Activated CD8-positive, alpha-beta memory T cell treated with anti-CD3 and anti-CD28 coated beads for 1 hour (primary cell): ENCODE measurements around the gene SLC6A7.

Experiments
- DNase-seq, 2 donors: peaks; one replicate each; pipeline ENCODE4 v3.0.0-alpha.2; 2020; ENCODE audit warnings: low read depth in 1 of 2; ENCODE audit errors: extremely low read depth in 1 of 2

SLC6A7 gene

GRCh38 chr5:150189728-150190502 lies at the start of gene SLC6A7:
Gene SLC6A7, plus strand, starts transcription at chr5:150190062. Its CDS starts 266 bp downstream, at chr5:150190328.
- no peak for DNase-seq

- DNase-seq = no peak
These were observed 49.0 kb upstream of the SLC6A7 start for GRCh38 chr5:150140830-150141229.

- DNase-seq = no peak
These were observed 48.2 kb upstream of the SLC6A7 start for GRCh38 chr5:150141544-150142184.

GRCh38 chr5:150142185-150142958 lies 47.5 kb upstream of the SLC6A7 start:
- no peak for DNase-seq

GRCh38 chr5:150142959-150143349 lies 46.9 kb upstream of the SLC6A7 start:
- DNase-seq = no peak

- no peak for DNase-seq
These were observed 46.3 kb upstream of the SLC6A7 start for GRCh38 chr5:150143350-150144245.

- no peak for DNase-seq
These were observed 45.5 kb upstream of the SLC6A7 start for GRCh38 chr5:150144246-150144801.

- no peak for DNase-seq
These were observed 45.0 kb upstream of the SLC6A7 start for GRCh38 chr5:150144879-150145278.

GRCh38 chr5:150146235-150146634 lies 43.6 kb upstream of the SLC6A7 start:
- no peak for DNase-seq

GRCh38 chr5:150146862-150147601 lies 42.8 kb upstream of the SLC6A7 start:
- DNase-seq = no peak

GRCh38 chr5:150147670-150148069 lies 42.2 kb upstream of the SLC6A7 start:
- no peak for DNase-seq

- no peak for DNase-seq
These were observed 41.5 kb upstream of the SLC6A7 start for GRCh38 chr5:150148117-150148927.

GRCh38 chr5:150149618-150150017 lies 40.2 kb upstream of the SLC6A7 start:
- no peak for DNase-seq

GRCh38 chr5:150152636-150153462 lies 37.0 kb upstream of the SLC6A7 start:
- no peak for DNase-seq

- no peak for DNase-seq
These were observed 36.4 kb upstream of the SLC6A7 start for GRCh38 chr5:150153483-150153882.

- no peak for DNase-seq
These were observed 35.8 kb upstream of the SLC6A7 start for GRCh38 chr5:150153957-150154617.

- no peak for DNase-seq
These were observed 35.2 kb upstream of the SLC6A7 start for GRCh38 chr5:150154618-150155128.
